Calu3 (cell line): ENCODE measurements around the gene WDFY4. TPM values are rescaled to one million over a fixed set of nuclear protein-coding genes. Genes with fewer than 3 reads are reported as not detected.

Source experiments
- BruUV-seq: library from RNA; stranded (reverse); fragments of 400-500 nt; replicated peaks from 2 replicates; lab custom pipeline; 2021; lab: Mats Ljungman, UMichigan
- CTCF ChIA-PET: fragments of 300-600 bp; sonication (Branson Sonifier 250); formaldehyde crosslinking; loops from one replicate; lab custom pipeline; 2022; ENCODE audit warnings: antibody characterized with exemption; lab: Charles Lee
- DNase-seq: peaks from one replicate; pipeline ENCODE4 v3.0.0; 2022
- H3K27ac Mint-ChIP-seq: one replicate; pipeline ENCODE4 v1.8.0; 2022; ENCODE audit warnings: mixed read lengths; ENCODE audit not compliant: unreplicated experiment
- H3K27me3 Mint-ChIP-seq: one replicate; pipeline ENCODE4 v1.8.0; 2022; ENCODE audit warnings: mixed read lengths; ENCODE audit not compliant: unreplicated experiment
- H3K36me3 Mint-ChIP-seq: one replicate; pipeline ENCODE4 v1.8.0; 2022; ENCODE audit warnings: mild to moderate bottlenecking, moderate library complexity, mixed read lengths; ENCODE audit not compliant: insufficient read depth, unreplicated experiment
- H3K4me1 Mint-ChIP-seq: one replicate; pipeline ENCODE4 v1.8.0; 2022; ENCODE audit warnings: mild to moderate bottlenecking, low read depth, mixed read lengths; ENCODE audit not compliant: unreplicated experiment
- H3K4me3 Mint-ChIP-seq: one replicate; pipeline ENCODE4 v1.8.0; 2022; ENCODE audit warnings: mild to moderate bottlenecking, low read depth, moderate library complexity, mixed read lengths; ENCODE audit not compliant: unreplicated experiment
- H3K9me3 Mint-ChIP-seq: one replicate; pipeline ENCODE4 v1.8.0; 2022; ENCODE audit warnings: low read depth, mixed read lengths; ENCODE audit not compliant: unreplicated experiment
- intact Hi-C: fragments of 100-400 bp; cut with micrococcal nuclease; formaldehyde crosslinking; loops from one replicate; pipeline ENCODE4 v1.10.0; 2022; ENCODE audit not compliant: unreplicated experiment
- total RNA-seq: library from RNA; stranded (reverse); gene quantifications from 2 replicates; pipeline ENCODE4 v1.2.3, GENCODE V29; 2022
- TF ChIP-seq, protein P1 (sequence below): fragments of 200-600 bp; IDR thresholded peaks from one replicate; pipeline ENCODE4 v1.8.0; 2022; ENCODE audit warnings: antibody characterized with exemption; ENCODE audit not compliant: unreplicated experiment

The WDFY4 gene
- total RNA-seq, 1 experiment from 2014 or later, result not detected

DNA sequence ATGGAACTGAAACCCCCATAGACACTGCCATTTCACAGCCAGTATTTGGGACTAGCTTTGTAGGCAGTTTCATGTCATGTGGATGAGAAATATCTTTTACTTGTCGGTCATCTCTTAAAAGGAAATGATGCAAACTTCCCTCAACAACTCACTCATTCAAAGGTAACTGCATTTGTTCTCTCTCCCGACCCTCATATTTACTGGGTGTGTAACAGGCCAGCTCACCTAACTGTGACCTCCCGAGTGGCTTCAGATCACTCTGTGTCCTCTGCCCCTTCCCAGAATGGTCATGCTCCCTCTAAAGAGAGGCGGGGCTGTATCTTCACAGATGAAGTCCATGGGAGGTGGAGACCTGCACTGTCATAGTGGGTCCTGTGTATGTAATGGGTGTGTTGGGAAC, 240.3 kb downstream of the WDFY4 start:
- H3K9me3 Mint-ChIP-seq, result no peaks in the 10 kb centered on the region

DNA sequence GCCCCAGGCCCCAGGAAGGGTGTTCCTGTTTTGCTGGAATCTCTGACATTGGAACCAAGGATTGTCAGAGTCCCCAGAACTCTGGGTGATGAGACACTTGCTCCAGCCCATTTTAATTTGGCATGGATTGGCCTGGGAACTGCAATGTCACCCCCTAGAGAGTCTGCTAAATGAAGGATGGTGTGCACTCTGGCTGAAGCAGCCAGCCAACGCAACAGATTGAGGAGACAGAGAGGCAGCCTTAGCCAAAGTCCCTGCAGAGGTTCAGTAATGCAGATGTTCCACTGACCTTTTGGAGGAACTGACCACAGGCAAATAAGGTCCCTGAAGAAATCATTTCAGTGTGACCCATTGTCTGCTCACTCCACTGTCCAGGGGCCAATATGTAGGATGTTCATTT, 241.6 kb downstream of the WDFY4 start:
- no peaks in the 10 kb centered on the region for H3K4me1 Mint-ChIP-seq
- CTCF ChIA-PET, result no interaction called here
- TF ChIP-seq, protein P1, sequence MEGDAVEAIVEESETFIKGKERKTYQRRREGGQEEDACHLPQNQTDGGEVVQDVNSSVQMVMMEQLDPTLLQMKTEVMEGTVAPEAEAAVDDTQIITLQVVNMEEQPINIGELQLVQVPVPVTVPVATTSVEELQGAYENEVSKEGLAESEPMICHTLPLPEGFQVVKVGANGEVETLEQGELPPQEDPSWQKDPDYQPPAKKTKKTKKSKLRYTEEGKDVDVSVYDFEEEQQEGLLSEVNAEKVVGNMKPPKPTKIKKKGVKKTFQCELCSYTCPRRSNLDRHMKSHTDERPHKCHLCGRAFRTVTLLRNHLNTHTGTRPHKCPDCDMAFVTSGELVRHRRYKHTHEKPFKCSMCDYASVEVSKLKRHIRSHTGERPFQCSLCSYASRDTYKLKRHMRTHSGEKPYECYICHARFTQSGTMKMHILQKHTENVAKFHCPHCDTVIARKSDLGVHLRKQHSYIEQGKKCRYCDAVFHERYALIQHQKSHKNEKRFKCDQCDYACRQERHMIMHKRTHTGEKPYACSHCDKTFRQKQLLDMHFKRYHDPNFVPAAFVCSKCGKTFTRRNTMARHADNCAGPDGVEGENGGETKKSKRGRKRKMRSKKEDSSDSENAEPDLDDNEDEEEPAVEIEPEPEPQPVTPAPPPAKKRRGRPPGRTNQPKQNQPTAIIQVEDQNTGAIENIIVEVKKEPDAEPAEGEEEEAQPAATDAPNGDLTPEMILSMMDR, result no peak
- H3K9me3 Mint-ChIP-seq, result no peaks in the 10 kb centered on the region
- no peak for DNase-seq
- H3K27me3 Mint-ChIP-seq, result peaks cover 87% of the 10 kb centered on the region
- intact Hi-C loops, result no loop called here
- no TSS peak for BruUV-seq
- H3K4me3 Mint-ChIP-seq, result no peak overlapping the region
- no peaks in the 10 kb centered on the region for H3K36me3 Mint-ChIP-seq
- H3K27ac Mint-ChIP-seq, result no peak overlapping the region

More for the DNA sequence above, 240.3 kb downstream of the WDFY4 start:
- no peaks in the 10 kb centered on the region for H3K36me3 Mint-ChIP-seq
- H3K4me3 Mint-ChIP-seq, result no peak overlapping the region
- intact Hi-C loops, result no loop called here
- H3K27me3 Mint-ChIP-seq, result peaks cover 79% of the 10 kb centered on the region
- no TSS peak for BruUV-seq
- no peaks in the 10 kb centered on the region for H3K4me1 Mint-ChIP-seq
- CTCF ChIA-PET, result no interaction called here
- no peak overlapping the region for H3K27ac Mint-ChIP-seq
- TF ChIP-seq, protein P1, result no peak
- DNase-seq, result no peak

DNA sequence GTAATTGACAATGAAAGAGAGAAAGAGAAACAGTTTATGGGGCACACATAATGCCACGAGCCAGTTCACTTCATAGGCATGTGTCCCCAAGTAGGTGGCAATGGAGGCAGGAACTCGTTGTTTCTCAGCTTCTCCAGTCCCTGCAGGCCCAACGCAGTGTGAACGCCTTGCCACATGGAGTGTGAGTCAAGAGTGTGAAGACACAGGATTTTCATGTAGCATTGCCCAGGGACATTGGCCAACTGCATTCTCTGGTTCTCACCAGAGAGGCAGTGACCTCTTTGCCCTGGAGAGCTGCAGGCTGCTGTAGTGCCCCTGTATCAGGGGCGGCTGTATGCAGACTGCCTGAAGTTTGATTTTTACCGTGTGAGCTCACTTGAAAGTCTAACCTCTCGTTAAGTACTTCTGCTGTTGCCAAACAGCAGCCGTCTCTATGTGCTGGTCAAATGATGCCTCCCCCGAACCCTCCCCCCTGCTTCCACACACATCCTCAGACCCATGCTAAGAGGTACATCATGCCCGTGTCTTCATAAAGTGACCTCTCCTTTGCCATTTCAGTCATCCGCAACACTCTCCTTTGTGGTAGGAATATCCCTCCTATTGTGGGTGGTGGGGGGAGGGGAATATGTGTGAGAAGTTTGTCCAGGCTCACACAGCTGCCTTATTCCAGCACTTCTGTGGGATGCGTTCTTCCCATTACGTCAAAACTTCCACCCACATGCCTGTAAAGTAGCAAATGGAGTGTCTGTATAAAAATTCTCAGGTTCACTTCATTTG, 242.3 kb downstream of the WDFY4 start:
- peaks cover 83% of the 10 kb centered on the region for H3K27me3 Mint-ChIP-seq
- no peaks in the 10 kb centered on the region for H3K36me3 Mint-ChIP-seq
- no peaks in the 10 kb centered on the region for H3K9me3 Mint-ChIP-seq
- H3K27ac Mint-ChIP-seq, result no peak overlapping the region
- H3K4me3 Mint-ChIP-seq, result no peak overlapping the region
- DNase-seq, result no peak
- BruUV-seq, result no TSS peak
- TF ChIP-seq, protein P1, result no peak
- intact Hi-C loops, result no loop called here
- CTCF ChIA-PET, result no interaction called here
- no peaks in the 10 kb centered on the region for H3K4me1 Mint-ChIP-seq

DNA sequence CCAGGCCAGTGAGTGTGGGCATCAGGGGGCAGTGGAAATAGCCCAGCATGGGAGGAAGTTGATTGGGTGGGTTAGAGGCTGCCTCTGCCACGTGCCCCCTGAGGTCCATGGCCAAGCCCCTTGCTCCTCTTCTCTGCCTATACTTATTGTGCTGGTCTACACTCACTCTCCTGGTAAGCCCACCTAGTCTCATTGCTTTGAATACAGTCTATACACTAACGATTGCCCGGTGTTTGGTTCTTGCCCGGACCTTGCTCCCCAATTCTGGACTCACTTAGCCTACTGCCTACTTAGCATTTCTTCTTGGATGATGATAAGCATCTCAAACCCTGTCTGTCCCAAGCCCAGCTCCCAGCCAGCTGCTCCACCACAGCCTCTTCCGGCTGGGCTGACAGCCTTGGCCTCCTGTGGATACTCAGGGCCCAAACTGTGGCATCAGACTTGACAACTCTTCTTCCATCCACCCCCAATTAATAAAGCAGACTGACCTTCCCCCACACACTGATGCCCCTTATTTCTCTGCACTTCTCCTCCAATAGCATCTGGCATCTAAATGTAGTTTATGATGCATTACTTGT, 244.8 kb downstream of the WDFY4 start:
- intact Hi-C loops, result no loop called here
- no peaks in the 10 kb centered on the region for H3K4me1 Mint-ChIP-seq
- peaks cover 83% of the 10 kb centered on the region for H3K27me3 Mint-ChIP-seq
- H3K36me3 Mint-ChIP-seq, result no peaks in the 10 kb centered on the region
- DNase-seq, result no peak
- BruUV-seq, result no TSS peak
- no peak overlapping the region for H3K4me3 Mint-ChIP-seq
- H3K27ac Mint-ChIP-seq, result no peak overlapping the region
- TF ChIP-seq, protein P1, result no peak
- H3K9me3 Mint-ChIP-seq, result no peaks in the 10 kb centered on the region
- CTCF ChIA-PET, result no interaction called here
